ENCODE results near the gene CTBP2. TPM values are rescaled to one million over a fixed set of nuclear protein-coding genes. Genes with fewer than 3 reads are reported as not detected.
A peak's percentile ranks its signal among the peaks of the same experiment; 100 is the strongest.

CTBP2 gene
- polyA plus RNA-seq, 1 donor (not counting 4 experiments of a cell fraction or from before 2014, with no cell fraction given) = 76.0 TPM

- dilution Hi-C loops (cut with MboI; ENCODE audit: extremely low pct_ligation_motif_present, low sequenced_read_pairs) = no loop called here
- H3K9me1 ChIP-seq (ENCODE audit: control insufficient read depth, extremely low read depth, insufficient read depth, low read length) = no peaks in the 10 kb centered on the region
- TF ChIP-seq CTCF (optimal IDR thresholded peaks at IDR 0.05 in 1 of 3, IDR thresholded peaks at IDR 0.05 in 1 of 3, conservative IDR thresholded peaks at IDR 0.05 in 1 of 3; ENCODE audit: extremely low read depth in 1 of 3, insufficient read depth in 2 of 3, low read length in 3 of 3) (no peak), EZH2 (IDR thresholded peaks at IDR 0.05; ENCODE audit: low read length) (no peak)
- H3K27me3 ChIP-seq (ENCODE audit: control insufficient read depth, extremely low read depth, insufficient read depth, low read length) = no peaks in the 10 kb centered on the region
- DNase-seq (ENCODE audit: low read depth, low spot score) = peak; percentile 15
- H3K79me2 ChIP-seq (ENCODE audit: control insufficient read depth, insufficient read depth, low read length) = no peaks in the 10 kb centered on the region
- FAIRE-seq = peak; percentile 78
- no peaks in the 10 kb centered on the region for H4K20me1 ChIP-seq (ENCODE audit: control insufficient read depth, extremely low read depth, insufficient read depth, low read length)
- no peaks in the 10 kb centered on the region for H3K36me3 ChIP-seq (ENCODE audit: control insufficient read depth in 2 of 2, extremely low read depth in 1 of 2, insufficient read depth in 2 of 2, low read length in 2 of 2)
- H3K4me3 ChIP-seq (ENCODE audit: control insufficient read depth in 2 of 3, extremely low read depth in 1 of 3, insufficient read depth in 2 of 3, low read depth in 1 of 3, low read length in 3 of 3) = no peak overlapping the region
- H3K4me2 ChIP-seq (ENCODE audit: control insufficient read depth, extremely low read depth, insufficient read depth, low read depth, low read length) = peak overlapping the region; percentile 1
- H3K9me3 ChIP-seq (ENCODE audit: control insufficient read depth, low read depth, low read length) = no peaks in the 10 kb centered on the region
- H3K4me1 ChIP-seq (ENCODE audit: control insufficient read depth, extremely low read depth, insufficient read depth, low read length) = peaks cover 14% of the 10 kb centered on the region
- no peak overlapping the region for H3K27ac ChIP-seq (ENCODE audit: control insufficient read depth, insufficient read depth, low read length)
- H2AFZ ChIP-seq (ENCODE audit: control insufficient read depth, low read length) = no peak overlapping the region
- H3K9ac ChIP-seq (ENCODE audit: control insufficient read depth, extremely low read depth, insufficient read depth, low read length) = no peak overlapping the region
Measured at GRCh38 chr10:125201108-125201524, 40.8 kb upstream of the CTBP2 start.

GRCh38 chr10:125200396-125200795, 40.0 kb upstream of the CTBP2 start:
- H3K9me3 ChIP-seq (ENCODE audit: control insufficient read depth, low read depth, low read length) = no peaks in the 10 kb centered on the region
- H3K4me1 ChIP-seq (ENCODE audit: control insufficient read depth, extremely low read depth, insufficient read depth, low read length) = peaks cover 14% of the 10 kb centered on the region
- no peaks in the 10 kb centered on the region for H3K36me3 ChIP-seq (ENCODE audit: control insufficient read depth in 2 of 2, extremely low read depth in 1 of 2, insufficient read depth in 2 of 2, low read length in 2 of 2)
- no peak overlapping the region for H3K9ac ChIP-seq (ENCODE audit: control insufficient read depth, extremely low read depth, insufficient read depth, low read length)
- dilution Hi-C loops (cut with MboI; ENCODE audit: extremely low pct_ligation_motif_present, low sequenced_read_pairs) = no loop called here
- no peak overlapping the region for H2AFZ ChIP-seq (ENCODE audit: control insufficient read depth, low read length)
- H3K9me1 ChIP-seq (ENCODE audit: control insufficient read depth, extremely low read depth, insufficient read depth, low read length) = no peaks in the 10 kb centered on the region
- FAIRE-seq (no peak), DNase-seq (ENCODE audit: low read depth, low spot score) (no peak)
- no peak overlapping the region for H3K27ac ChIP-seq (ENCODE audit: control insufficient read depth, insufficient read depth, low read length)
- H3K79me2 ChIP-seq (ENCODE audit: control insufficient read depth, insufficient read depth, low read length) = no peaks in the 10 kb centered on the region
- H3K4me3 ChIP-seq (ENCODE audit: control insufficient read depth in 2 of 3, extremely low read depth in 1 of 3, insufficient read depth in 2 of 3, low read depth in 1 of 3, low read length in 3 of 3) = no peak overlapping the region
- TF ChIP-seq CTCF (optimal IDR thresholded peaks at IDR 0.05 in 1 of 3, IDR thresholded peaks at IDR 0.05 in 1 of 3, conservative IDR thresholded peaks at IDR 0.05 in 1 of 3; ENCODE audit: extremely low read depth in 1 of 3, insufficient read depth in 2 of 3, low read length in 3 of 3) (no peak), EZH2 (IDR thresholded peaks at IDR 0.05; ENCODE audit: low read length) (no peak)
- H3K4me2 ChIP-seq (ENCODE audit: control insufficient read depth, extremely low read depth, insufficient read depth, low read depth, low read length) = no peak overlapping the region
- no peaks in the 10 kb centered on the region for H4K20me1 ChIP-seq (ENCODE audit: control insufficient read depth, extremely low read depth, insufficient read depth, low read length)
- no peaks in the 10 kb centered on the region for H3K27me3 ChIP-seq (ENCODE audit: control insufficient read depth, extremely low read depth, insufficient read depth, low read length)

Data from keratinocyte (primary cell).